ENCODE data around the gene IL1RAPL2.

DNA sequence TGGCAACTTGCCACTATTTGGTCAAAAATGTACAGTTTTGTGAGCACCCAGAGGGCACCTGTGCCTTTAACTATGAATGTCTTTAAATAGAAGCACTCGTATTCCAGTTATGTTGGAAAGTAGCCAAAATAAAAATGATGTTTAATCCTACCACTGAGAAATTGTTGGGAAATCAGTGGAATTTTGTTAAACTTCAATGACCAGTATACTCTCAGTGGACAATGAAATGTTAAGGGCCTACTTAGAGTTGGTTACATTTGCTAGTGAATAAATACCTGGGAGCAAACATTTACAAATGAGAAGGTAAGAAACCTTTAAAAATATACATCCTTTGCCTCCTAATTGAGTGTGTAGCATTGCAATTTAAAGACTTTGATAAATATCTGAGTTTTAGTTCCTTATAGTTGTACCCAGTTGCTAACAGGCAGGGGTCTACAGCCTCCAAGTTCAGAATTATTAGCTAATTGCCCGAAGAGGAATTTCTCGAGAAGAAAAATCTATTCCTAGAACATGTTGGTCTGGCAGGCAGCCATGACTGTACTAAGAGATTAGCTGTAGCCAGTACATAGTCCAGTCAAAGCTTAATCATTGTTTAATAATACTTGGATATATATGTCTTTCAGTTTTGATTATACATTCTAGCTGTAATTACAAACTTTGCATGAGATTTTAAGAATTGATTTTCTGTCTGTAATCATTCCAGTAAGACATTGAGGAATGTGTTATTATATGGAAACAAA lies 93.2 kb downstream of the IL1RAPL2 start:
- TF ChIP-seq, protein P1, sequence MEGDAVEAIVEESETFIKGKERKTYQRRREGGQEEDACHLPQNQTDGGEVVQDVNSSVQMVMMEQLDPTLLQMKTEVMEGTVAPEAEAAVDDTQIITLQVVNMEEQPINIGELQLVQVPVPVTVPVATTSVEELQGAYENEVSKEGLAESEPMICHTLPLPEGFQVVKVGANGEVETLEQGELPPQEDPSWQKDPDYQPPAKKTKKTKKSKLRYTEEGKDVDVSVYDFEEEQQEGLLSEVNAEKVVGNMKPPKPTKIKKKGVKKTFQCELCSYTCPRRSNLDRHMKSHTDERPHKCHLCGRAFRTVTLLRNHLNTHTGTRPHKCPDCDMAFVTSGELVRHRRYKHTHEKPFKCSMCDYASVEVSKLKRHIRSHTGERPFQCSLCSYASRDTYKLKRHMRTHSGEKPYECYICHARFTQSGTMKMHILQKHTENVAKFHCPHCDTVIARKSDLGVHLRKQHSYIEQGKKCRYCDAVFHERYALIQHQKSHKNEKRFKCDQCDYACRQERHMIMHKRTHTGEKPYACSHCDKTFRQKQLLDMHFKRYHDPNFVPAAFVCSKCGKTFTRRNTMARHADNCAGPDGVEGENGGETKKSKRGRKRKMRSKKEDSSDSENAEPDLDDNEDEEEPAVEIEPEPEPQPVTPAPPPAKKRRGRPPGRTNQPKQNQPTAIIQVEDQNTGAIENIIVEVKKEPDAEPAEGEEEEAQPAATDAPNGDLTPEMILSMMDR (IDR thresholded peaks at IDR 0.05; ENCODE audit: low read depth, low read length, poor library complexity, severe bottlenecking) = no peak
- TF ChIP-seq EZH2phosphoT487 (IDR thresholded peaks at IDR 0.05; ENCODE audit: borderline replicate concordance, low read length) = no peak

Measured in DOHH2 (cell line).